Neural progenitor cell (in vitro differentiated cells): ENCODE results near the gene CP. TPM values are rescaled to one million over a fixed set of nuclear protein-coding genes. Genes with fewer than 3 reads are reported as not detected.

Experiments used
- DNase-seq: peaks from one replicate; pipeline ENCODE4 v3.0.0-alpha.2; 2016; ENCODE audit warnings: low spot score
- H2AFZ ChIP-seq: fragments of 200-600 bp; sonication (generic); replicated peaks from 2 replicates; pipeline ENCODE4 v1.6.1; 2016; ENCODE audit warnings: antibody characterized with exemption
- H3F3A ChIP-seq: fragments of 200-600 bp; sonication (generic); 2 replicates; pipeline ENCODE4 v1.6.1; 2016; ENCODE audit warnings: antibody characterized with exemption, low read depth
- H3K27ac ChIP-seq: fragments of 200-600 bp; sonication (generic); 2 replicates; pipeline ENCODE4 v1.5.1; 2016; ENCODE audit warnings: mild to moderate bottlenecking
- H3K27me3 ChIP-seq: fragments of 200-600 bp; sonication (generic); 2 replicates; pipeline ENCODE4 v1.6.1; 2016; ENCODE audit warnings: mild to moderate bottlenecking, moderate library complexity
- H3K36me3 ChIP-seq: fragments of 200-600 bp; sonication (generic); 2 replicates; pipeline ENCODE4 v1.5.1; 2016
- H3K4me1 ChIP-seq: fragments of 200-600 bp; sonication (generic); 2 replicates; pipeline ENCODE4 v1.6.1; 2016; ENCODE audit warnings: mixed run types
- H3K4me2 ChIP-seq: fragments of 200-600 bp; sonication (generic); 2 replicates; pipeline ENCODE4 v1.6.1; 2016
- H3K4me3 ChIP-seq: fragments of 200-600 bp; sonication (generic); 2 replicates; pipeline ENCODE4 v1.5.1; 2016
- H3K79me2 ChIP-seq: fragments of 200-600 bp; sonication (generic); 2 replicates; pipeline ENCODE4 v1.6.1; 2016; ENCODE audit warnings: low read depth
- H3K9ac ChIP-seq: fragments of 200-600 bp; sonication (generic); 2 replicates; pipeline ENCODE4 v1.6.1; 2016
- H3K9me3 ChIP-seq: fragments of 200-600 bp; sonication (generic); 2 replicates; pipeline ENCODE4 v1.5.1; 2016; ENCODE audit warnings: low read depth
- H4K20me1 ChIP-seq: fragments of 200-600 bp; sonication (generic); 2 replicates; pipeline ENCODE4 v1.6.1; 2016; ENCODE audit warnings: low read depth
- H3K27ac Mint-ChIP-seq: 3 replicates; pipeline ENCODE4 v1.8.0; 2021; ENCODE audit warnings: mixed read lengths
- H3K27me3 Mint-ChIP-seq: 2 replicates; pipeline ENCODE4 v1.8.0; 2022; ENCODE audit warnings: low read depth, mild to moderate bottlenecking, inconsistent platforms, moderate library complexity, mixed read lengths; ENCODE audit not compliant: insufficient read depth
- H3K36me3 Mint-ChIP-seq: 3 replicates; pipeline ENCODE4 v1.8.0; 2021; ENCODE audit warnings: mixed read lengths
- H3K4me1 Mint-ChIP-seq: 3 replicates; pipeline ENCODE4 v1.8.0; 2021; ENCODE audit warnings: mixed read lengths
- H3K4me3 Mint-ChIP-seq: 3 replicates; pipeline ENCODE4 v1.8.0; 2021; ENCODE audit warnings: mild to moderate bottlenecking, moderate library complexity, mixed read lengths
- H3K9me3 Mint-ChIP-seq: 3 replicates; pipeline ENCODE4 v1.8.0; 2020; ENCODE audit warnings: mixed read lengths
- EZH2 ChIP-seq: fragments of 200-600 bp; sonication (generic); IDR thresholded peaks from 2 replicates; pipeline ENCODE4 v1.6.1; 2017; ENCODE audit warnings: antibody characterized with exemption, mild to moderate bottlenecking, moderate library complexity
- EZH2phosphoT487 ChIP-seq: fragments of 200-600 bp; sonication (generic); IDR thresholded peaks from 2 replicates; pipeline ENCODE4 v1.6.1; 2017; ENCODE audit warnings: antibody characterized with exemption
- total RNA-seq: library from RNA; depleted of rRNA; stranded (reverse); fragments of >200 nt; gene quantifications from 2 replicates; pipeline ENCODE4 v1.2.3, GENCODE V29; 2015; ENCODE audit warnings: low replicate concordance
- TF ChIP-seq, protein P1 (sequence below): fragments of 200-600 bp; sonication (generic); IDR thresholded peaks from 2 replicates; pipeline ENCODE4 v1.5.1; 2017; ENCODE audit warnings: antibody characterized with exemption, mild to moderate bottlenecking

The CP gene
- total RNA-seq, 1 donor from 2014 or later, result not detected

- H2AFZ ChIP-seq, result no peak overlapping the region
- no peak for TF ChIP-seq EZH2
- TF ChIP-seq, protein P1, sequence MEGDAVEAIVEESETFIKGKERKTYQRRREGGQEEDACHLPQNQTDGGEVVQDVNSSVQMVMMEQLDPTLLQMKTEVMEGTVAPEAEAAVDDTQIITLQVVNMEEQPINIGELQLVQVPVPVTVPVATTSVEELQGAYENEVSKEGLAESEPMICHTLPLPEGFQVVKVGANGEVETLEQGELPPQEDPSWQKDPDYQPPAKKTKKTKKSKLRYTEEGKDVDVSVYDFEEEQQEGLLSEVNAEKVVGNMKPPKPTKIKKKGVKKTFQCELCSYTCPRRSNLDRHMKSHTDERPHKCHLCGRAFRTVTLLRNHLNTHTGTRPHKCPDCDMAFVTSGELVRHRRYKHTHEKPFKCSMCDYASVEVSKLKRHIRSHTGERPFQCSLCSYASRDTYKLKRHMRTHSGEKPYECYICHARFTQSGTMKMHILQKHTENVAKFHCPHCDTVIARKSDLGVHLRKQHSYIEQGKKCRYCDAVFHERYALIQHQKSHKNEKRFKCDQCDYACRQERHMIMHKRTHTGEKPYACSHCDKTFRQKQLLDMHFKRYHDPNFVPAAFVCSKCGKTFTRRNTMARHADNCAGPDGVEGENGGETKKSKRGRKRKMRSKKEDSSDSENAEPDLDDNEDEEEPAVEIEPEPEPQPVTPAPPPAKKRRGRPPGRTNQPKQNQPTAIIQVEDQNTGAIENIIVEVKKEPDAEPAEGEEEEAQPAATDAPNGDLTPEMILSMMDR, result no peak
- TF ChIP-seq EZH2phosphoT487, result no peak
- no peak overlapping the region for H3K9ac ChIP-seq
- no peak for DNase-seq
- H3K36me3 ChIP-seq, result no peaks in the 10 kb centered on the region
- H3K4me3 Mint-ChIP-seq, result no peak overlapping the region
- H3K4me1 Mint-ChIP-seq, result peaks cover 33% of the 10 kb centered on the region
- no peak overlapping the region for H3K27ac ChIP-seq
- H3K4me2 ChIP-seq, result no peak overlapping the region
- H3K4me1 ChIP-seq, result peaks cover 29% of the 10 kb centered on the region
- no peaks in the 10 kb centered on the region for H3F3A ChIP-seq
- peaks cover 11% of the 10 kb centered on the region for H3K9me3 Mint-ChIP-seq
- no peak overlapping the region for H3K4me3 ChIP-seq
- no peak overlapping the region for H3K27ac Mint-ChIP-seq
- no peaks in the 10 kb centered on the region for H3K27me3 ChIP-seq
- H3K36me3 Mint-ChIP-seq, result no peaks in the 10 kb centered on the region
- peaks cover 2% of the 10 kb centered on the region for H3K27me3 Mint-ChIP-seq
- no peaks in the 10 kb centered on the region for H3K79me2 ChIP-seq
- H3K9me3 ChIP-seq, result no peaks in the 10 kb centered on the region
- H4K20me1 ChIP-seq, result no peaks in the 10 kb centered on the region
Observed at GRCh38 chr3:149217347-149217746, 4.3 kb downstream of the CP start.

DNA sequence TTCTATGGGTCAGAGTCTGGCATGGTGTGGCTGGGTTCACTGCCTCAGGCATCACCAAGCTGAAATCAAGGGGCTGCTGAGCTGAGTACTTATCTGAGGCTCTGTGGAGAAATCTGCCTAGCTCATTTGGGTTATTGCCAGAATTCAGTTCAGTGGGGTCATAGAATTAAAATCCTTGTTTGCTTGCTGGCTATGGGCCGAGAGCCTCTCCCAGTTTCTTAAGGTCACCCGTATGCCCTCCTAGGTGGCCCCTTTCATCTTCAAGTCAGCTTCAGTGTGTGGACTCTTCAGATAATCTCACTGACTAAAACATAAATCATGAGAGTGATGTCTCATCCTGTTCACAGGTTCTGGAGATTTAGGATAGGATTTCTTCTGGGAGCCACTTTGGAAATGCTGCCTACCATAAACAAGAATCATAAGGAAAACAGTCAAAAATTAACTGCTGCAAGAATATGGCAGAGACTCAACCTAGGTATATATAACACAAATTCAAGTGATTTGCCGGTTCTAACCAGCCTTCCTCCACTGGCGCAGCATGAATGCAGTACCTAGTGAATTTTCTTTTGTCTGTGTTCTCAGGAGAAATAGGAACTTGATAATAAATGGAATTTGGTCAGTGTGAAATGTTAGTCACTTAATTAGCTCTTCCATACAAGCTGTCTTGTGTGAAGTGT, 5.3 kb downstream of the CP start:
- Mint-ChIP-seq H3K4me3 (no peak overlapping the region), H3K27ac (peak overlapping the region; percentile 9)
- peak overlapping the region; percentile 39 for H3K4me2 ChIP-seq

DNA sequence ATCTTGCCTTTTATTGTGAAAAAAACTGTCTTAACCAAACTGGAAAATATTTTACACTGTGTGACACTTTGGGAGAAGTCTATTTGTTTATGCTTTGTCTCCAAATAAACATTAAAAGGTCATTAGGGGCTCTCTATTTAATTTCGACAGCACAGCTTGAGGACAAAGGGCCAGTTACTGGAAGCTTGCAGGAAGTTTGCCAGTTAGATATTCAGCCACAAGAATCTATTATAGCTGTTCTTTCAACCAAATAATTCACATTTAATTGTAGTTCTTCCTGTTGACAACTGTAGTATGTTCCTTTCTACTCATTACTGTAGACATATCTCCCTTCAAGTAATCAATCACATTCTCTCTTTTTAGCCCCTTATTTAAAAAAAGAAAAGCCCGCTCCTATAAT, 6.1 kb downstream of the CP start:
- no peak overlapping the region for H3K27ac Mint-ChIP-seq
- H3K36me3 Mint-ChIP-seq, result no peaks in the 10 kb centered on the region
- no peak overlapping the region for H3K4me3 ChIP-seq
- no peak for TF ChIP-seq EZH2phosphoT487
- H4K20me1 ChIP-seq, result no peaks in the 10 kb centered on the region
- H3K4me1 ChIP-seq, result peaks cover 16% of the 10 kb centered on the region
- H3K27me3 Mint-ChIP-seq, result peaks cover 2% of the 10 kb centered on the region
- no peak overlapping the region for H3K27ac ChIP-seq
- H3K27me3 ChIP-seq, result no peaks in the 10 kb centered on the region
- no peak overlapping the region for H2AFZ ChIP-seq
- H3K9ac ChIP-seq, result no peak overlapping the region
- peak; percentile 51 for DNase-seq
- H3K9me3 ChIP-seq, result no peaks in the 10 kb centered on the region
- H3F3A ChIP-seq, result no peaks in the 10 kb centered on the region
- H3K36me3 ChIP-seq, result no peaks in the 10 kb centered on the region
- H3K4me1 Mint-ChIP-seq, result peaks cover 18% of the 10 kb centered on the region
- no peaks in the 10 kb centered on the region for H3K79me2 ChIP-seq
- peak overlapping the region; percentile 39 for H3K4me2 ChIP-seq
- H3K4me3 Mint-ChIP-seq, result no peak overlapping the region
- H3K9me3 Mint-ChIP-seq, result peaks cover 11% of the 10 kb centered on the region

More for the DNA sequence above, 5.3 kb downstream of the CP start:
- H3K27ac ChIP-seq, result no peak overlapping the region
- Mint-ChIP-seq H3K27me3 (peaks cover 2% of the 10 kb centered on the region), H3K9me3 (peaks cover 11% of the 10 kb centered on the region), H3K36me3 (no peaks in the 10 kb centered on the region), H3K4me1 (peaks cover 26% of the 10 kb centered on the region)
- no peak for TF ChIP-seq EZH2phosphoT487
- no peak for TF ChIP-seq EZH2
- TF ChIP-seq, protein P1, result no peak
- H3K9ac ChIP-seq, result no peak overlapping the region
- H4K20me1 ChIP-seq, result no peaks in the 10 kb centered on the region
- no peak for DNase-seq
- no peaks in the 10 kb centered on the region for H3K79me2 ChIP-seq
- H3K27me3 ChIP-seq, result no peaks in the 10 kb centered on the region
- no peaks in the 10 kb centered on the region for H3K9me3 ChIP-seq
- no peak overlapping the region for H3K4me3 ChIP-seq
- H3K4me1 ChIP-seq, result peaks cover 20% of the 10 kb centered on the region
- H2AFZ ChIP-seq, result peak overlapping the region; percentile 5
- H3K36me3 ChIP-seq, result no peaks in the 10 kb centered on the region
- no peaks in the 10 kb centered on the region for H3F3A ChIP-seq

DNA sequence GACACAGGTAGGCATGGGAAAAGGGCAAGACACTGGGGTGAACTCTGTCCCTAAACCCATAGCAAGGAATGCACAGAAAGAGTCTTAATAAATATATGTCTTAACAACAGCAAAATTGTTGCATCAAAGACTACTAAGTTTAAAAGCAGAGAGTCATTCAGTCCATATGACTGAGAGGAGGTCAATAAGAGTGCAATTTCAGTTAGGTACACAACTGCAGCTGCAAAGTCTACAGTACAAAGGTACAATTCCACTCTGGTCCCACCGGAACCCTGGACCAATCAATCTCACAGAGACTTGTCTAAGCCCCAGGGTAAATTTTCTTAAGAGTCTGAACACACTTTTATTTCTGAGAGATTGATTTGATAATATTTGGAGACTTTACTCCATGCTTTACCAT, 6.9 kb downstream of the CP start:
- TF ChIP-seq EZH2phosphoT487 (no peak), EZH2 (no peak)
- TF ChIP-seq, protein P1, result no peak
- Mint-ChIP-seq H3K4me3 (no peak overlapping the region), H3K27ac (no peak overlapping the region), H3K4me1 (peaks cover 16% of the 10 kb centered on the region), H3K36me3 (no peaks in the 10 kb centered on the region), H3K27me3 (peaks cover 2% of the 10 kb centered on the region), H3K9me3 (peaks cover 9% of the 10 kb centered on the region)
- Histone ChIP-seq H3K79me2 (no peaks in the 10 kb centered on the region), H3K4me2 (no peak overlapping the region), H3F3A (no peaks in the 10 kb centered on the region), H3K9me3 (no peaks in the 10 kb centered on the region), H2AFZ (no peak overlapping the region), H3K36me3 (no peaks in the 10 kb centered on the region), H3K9ac (no peak overlapping the region), H3K27ac (no peak overlapping the region), H3K27me3 (no peaks in the 10 kb centered on the region), H4K20me1 (no peaks in the 10 kb centered on the region), H3K4me3 (no peak overlapping the region), H3K4me1 (peaks cover 16% of the 10 kb centered on the region)
- no peak for DNase-seq
